Measurements from ENCODE around the gene EDEM1. TPM values are rescaled to one million over a fixed set of nuclear protein-coding genes. Genes with fewer than 3 reads are reported as not detected.
"Not testable (repeated sequence)": the region's sequence is repeated elsewhere in the genome, so short reads cannot be mapped to it uniquely, and the experiment has no call there.

The EDEM1 gene
- total and polyA plus RNA-seq, 5 donors: 3.6 to 16.6 (median 10.2) TPM

DNA sequence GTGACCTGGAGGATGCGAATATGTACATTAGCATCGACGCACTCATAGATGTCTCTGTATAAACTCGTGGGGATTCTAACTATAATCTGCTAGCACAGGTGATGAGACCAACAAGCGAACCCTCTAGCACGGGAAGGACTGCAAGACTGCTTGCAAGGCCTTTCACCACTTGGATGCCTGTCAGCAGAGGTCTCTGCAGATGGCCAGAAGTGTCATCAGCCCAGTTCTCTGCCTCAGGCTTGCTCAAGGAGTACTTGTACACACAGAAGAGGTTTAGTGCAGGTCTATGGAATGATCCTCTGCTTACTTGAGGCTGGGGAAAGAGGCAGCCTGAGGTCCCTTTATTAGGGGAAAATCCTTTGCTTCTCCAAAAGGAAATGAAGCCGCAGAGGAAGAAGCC lies 48.1 kb downstream of the EDEM1 start:
- intact Hi-C loops (cut with DNase I): no loop called here
- no peaks in the 10 kb centered on the region for H3K9me3 ChIP-seq (ENCODE audit: control insufficient read depth, low read length)
- H3K4me1 ChIP-seq (ENCODE audit: control insufficient read depth, insufficient read depth, low read length): no peaks in the 10 kb centered on the region
- H3K27ac ChIP-seq (ENCODE audit: low read length): no peak overlapping the region
- no peak for DNase-seq
- WGBS: 84% methylated on average over 7 of the region's 7 CpGs
- no peak for ATAC-seq
- H3K4me3 ChIP-seq (ENCODE audit: low read length): no peak overlapping the region
- H3K27me3 ChIP-seq (ENCODE audit: control insufficient read depth, insufficient read depth): no peaks in the 10 kb centered on the region

DNA sequence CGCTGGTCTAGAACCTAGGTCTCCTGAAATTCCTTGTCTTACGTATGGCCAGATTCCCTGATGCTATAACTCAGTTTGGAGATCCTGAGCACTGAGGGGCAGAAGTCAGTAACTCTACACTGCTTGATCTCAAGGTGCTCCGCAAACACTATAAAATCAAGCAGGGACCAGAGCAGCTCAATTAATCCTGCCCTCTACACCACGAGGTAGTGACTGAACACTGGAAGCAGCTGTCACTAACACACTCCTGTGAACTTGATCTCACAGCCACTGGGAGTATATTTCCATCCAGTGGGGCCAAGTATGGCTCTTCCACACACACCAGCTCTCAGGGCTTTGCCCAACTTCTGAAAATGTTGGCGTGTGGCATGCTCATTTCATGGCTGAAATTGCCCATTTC lies 51.0 kb downstream of the EDEM1 start:
- H3K4me3 ChIP-seq (ENCODE audit: low read length): no peak overlapping the region
- H3K27me3 ChIP-seq (ENCODE audit: control insufficient read depth, insufficient read depth): no peaks in the 10 kb centered on the region
- intact Hi-C loops (cut with DNase I): no loop called here
- WGBS: 58% methylated on average over 5 of the region's 5 CpGs
- H3K4me1 ChIP-seq (ENCODE audit: control insufficient read depth, insufficient read depth, low read length): no peaks in the 10 kb centered on the region
- no peak for DNase-seq
- ATAC-seq: no peak
- H3K27ac ChIP-seq (ENCODE audit: low read length): no peak overlapping the region
- H3K9me3 ChIP-seq (ENCODE audit: control insufficient read depth, low read length): no peaks in the 10 kb centered on the region

DNA sequence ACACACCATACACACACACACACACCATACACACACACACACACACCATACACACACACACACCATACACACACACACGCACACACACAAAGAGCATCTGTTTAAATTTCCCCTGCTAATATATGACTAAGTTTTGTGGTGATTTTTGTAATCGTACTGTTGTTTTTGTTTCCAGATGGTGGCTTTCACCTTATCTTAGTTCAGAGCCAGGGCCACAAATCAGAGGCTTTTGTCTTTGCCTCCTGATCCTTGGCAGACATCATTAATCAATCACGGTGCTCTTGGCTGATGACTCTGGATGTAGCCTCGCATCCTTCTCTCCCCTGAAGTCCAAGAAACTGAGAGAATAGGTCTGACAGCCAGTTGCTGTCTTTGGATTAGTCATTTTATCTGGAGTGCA lies 52.1 kb downstream of the EDEM1 start:
- Histone ChIP-seq H3K4me1 (ENCODE audit: control insufficient read depth, insufficient read depth, low read length) (no peaks in the 10 kb centered on the region), H3K27me3 (ENCODE audit: control insufficient read depth, insufficient read depth) (no peaks in the 10 kb centered on the region), H3K4me3 (ENCODE audit: low read length) (no peak overlapping the region), H3K9me3 (ENCODE audit: control insufficient read depth, low read length) (no peaks in the 10 kb centered on the region), H3K27ac (ENCODE audit: low read length) (no peak overlapping the region)
- 35% methylated on average over 4 of the region's 4 CpGs for WGBS
- DNase-seq (no peak), ATAC-seq (no peak)
- intact Hi-C loops (cut with DNase I): no loop called here

DNA sequence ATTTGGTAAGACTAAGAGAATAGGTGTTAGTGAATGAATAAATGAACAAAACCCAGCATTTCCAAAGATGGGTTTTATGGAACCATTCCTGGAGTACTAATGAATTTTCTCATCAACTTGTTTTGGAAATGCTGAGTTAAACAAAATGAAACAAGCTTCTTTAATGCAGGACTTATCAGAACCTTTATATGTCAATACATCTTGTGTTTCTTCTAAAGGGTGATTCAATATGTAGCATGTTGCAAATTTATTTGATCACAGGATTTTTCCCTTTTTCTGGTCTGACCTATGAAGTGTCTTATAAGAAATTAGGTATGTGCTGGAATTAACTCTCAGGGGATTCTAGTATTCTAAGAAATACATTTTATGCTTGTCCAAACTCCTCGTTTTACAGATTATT lies 53.2 kb downstream of the EDEM1 start:
- 66% methylated on average over 1 of the region's 1 CpG for WGBS
- Histone ChIP-seq H3K4me3 (ENCODE audit: low read length) (no peak overlapping the region), H3K9me3 (ENCODE audit: control insufficient read depth, low read length) (no peaks in the 10 kb centered on the region), H3K4me1 (ENCODE audit: control insufficient read depth, insufficient read depth, low read length) (no peaks in the 10 kb centered on the region), H3K27ac (ENCODE audit: low read length) (no peak overlapping the region), H3K27me3 (ENCODE audit: control insufficient read depth, insufficient read depth) (no peaks in the 10 kb centered on the region)
- intact Hi-C loops (cut with DNase I): no loop called here
- DNase-seq (no peak), ATAC-seq (no peak)

DNA sequence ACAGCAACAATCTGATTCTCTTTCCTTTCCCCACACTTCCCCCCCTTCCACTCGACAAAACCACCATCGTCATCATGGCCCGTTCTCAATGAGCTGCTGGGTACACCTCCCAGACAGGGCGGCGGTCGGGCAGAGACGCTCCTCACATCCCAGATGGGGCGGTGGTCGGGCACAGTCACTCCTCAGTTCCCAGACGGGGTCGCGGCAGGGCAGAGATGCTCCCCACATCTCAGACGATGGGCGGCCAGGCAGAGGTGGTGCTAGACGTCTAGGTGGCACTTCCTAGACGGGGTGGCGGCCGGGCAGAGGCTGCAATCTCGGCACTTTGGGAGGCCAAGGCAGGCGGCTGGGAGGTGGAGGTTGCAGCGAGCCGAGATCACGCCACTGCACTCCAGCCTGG lies 55.3 kb downstream of the EDEM1 start:
- H3K27me3 ChIP-seq (ENCODE audit: control insufficient read depth, insufficient read depth); H3K9me3 ChIP-seq (ENCODE audit: control insufficient read depth, low read length); ATAC-seq; H3K27ac ChIP-seq (ENCODE audit: low read length); H3K4me1 ChIP-seq (ENCODE audit: control insufficient read depth, insufficient read depth, low read length); intact Hi-C loops (cut with DNase I); DNase-seq; H3K4me3 ChIP-seq (ENCODE audit: low read length): not testable (repeated sequence)
- 84% methylated on average over 20 of the region's 23 CpGs for WGBS

DNA sequence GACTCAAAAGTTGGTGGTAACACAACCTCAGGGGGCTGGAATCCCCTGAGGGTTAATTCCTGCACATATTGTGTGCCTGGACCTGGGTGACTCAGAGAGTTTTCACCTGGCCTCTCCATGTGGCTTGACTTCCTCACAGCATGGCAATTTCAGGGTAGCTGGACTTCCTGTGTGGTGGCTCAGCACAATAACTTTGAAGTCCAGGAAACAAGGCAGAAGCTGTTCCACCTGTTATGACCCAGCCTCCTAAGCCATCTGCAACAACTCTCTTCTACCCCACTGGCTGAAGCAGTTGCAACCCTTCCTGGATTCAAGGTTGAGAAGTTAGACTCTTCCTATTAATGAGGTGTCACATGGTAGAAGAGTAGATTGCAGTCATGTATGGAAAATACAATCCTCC lies 58.4 kb downstream of the EDEM1 start:
- H3K27me3 ChIP-seq (ENCODE audit: control insufficient read depth, insufficient read depth): no peaks in the 10 kb centered on the region
- ATAC-seq (no peak), DNase-seq (no peak)
- H3K4me1 ChIP-seq (ENCODE audit: control insufficient read depth, insufficient read depth, low read length): no peaks in the 10 kb centered on the region
- H3K27ac ChIP-seq (ENCODE audit: low read length): no peak overlapping the region
- no peak overlapping the region for H3K4me3 ChIP-seq (ENCODE audit: low read length)
- no peaks in the 10 kb centered on the region for H3K9me3 ChIP-seq (ENCODE audit: control insufficient read depth, low read length)
- intact Hi-C loops (cut with DNase I): no loop called here

DNA sequence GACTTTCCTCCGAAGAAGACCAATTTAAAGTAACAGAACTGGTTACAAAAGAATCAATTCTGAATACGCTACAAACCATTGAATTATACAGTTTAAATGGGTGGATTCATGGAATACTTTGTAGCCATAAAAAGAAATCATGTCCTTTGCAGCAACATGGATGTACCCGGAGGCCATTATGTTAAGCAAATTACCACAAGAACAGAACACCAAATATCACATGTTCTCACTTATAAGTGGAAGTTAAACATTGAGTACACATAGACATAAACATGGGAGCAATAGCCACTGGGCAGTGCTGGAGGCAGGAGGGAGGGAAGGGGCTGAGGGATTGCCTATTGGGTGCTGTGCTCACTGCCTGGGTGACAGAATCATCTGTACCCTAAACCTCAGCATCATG lies 61.3 kb downstream of the EDEM1 start:
- intact Hi-C loops (cut with DNase I): no loop called here
- WGBS: 86% methylated on average over 3 of the region's 3 CpGs
- no peaks in the 10 kb centered on the region for H3K27me3 ChIP-seq (ENCODE audit: control insufficient read depth, insufficient read depth)
- H3K27ac ChIP-seq (ENCODE audit: low read length): no peak overlapping the region
- ATAC-seq (no peak), DNase-seq (no peak)
- peaks cover 2% of the 10 kb centered on the region for H3K4me1 ChIP-seq (ENCODE audit: control insufficient read depth, insufficient read depth, low read length)
- no peak overlapping the region for H3K4me3 ChIP-seq (ENCODE audit: low read length)
- H3K9me3 ChIP-seq (ENCODE audit: control insufficient read depth, low read length): no peaks in the 10 kb centered on the region

DNA sequence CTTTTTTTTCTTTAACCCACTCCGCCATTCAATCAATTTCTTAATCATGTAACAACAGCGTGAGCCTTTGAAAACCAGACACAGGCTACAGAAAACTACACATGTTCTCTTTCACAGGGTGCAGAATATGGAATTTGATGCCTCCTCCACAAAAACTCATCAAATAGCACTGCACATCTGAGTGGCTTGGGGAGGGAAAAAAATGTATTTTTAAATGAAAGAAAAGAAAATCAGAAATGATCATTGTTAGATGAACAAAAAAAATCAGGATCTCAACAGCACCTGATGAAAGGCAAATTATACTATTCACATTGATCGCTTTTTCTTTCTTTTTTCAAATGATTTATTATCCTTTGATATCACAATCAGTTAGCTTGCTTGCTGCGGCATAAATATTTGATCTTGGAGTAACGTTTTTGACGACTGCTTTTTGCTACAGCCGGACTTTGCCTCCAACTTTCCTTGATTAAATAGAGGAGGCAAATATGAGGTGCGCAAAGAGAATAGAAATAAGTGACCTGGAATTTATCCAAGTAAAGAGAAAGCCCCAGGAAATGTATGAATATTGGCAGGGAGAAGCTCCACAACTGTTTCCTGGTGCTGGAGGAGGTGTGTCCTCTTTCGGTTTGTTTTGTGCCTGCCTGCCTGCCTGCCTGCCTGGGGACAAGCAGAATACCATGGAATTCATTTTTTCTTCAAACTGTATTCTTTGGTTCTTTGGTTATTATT lies 63.1 kb downstream of the EDEM1 start:
- DNase-seq: no peak
- Histone ChIP-seq H3K27me3 (ENCODE audit: control insufficient read depth, insufficient read depth) (no peaks in the 10 kb centered on the region), H3K27ac (ENCODE audit: low read length) (no peak overlapping the region), H3K9me3 (ENCODE audit: control insufficient read depth, low read length) (no peaks in the 10 kb centered on the region), H3K4me1 (ENCODE audit: control insufficient read depth, insufficient read depth, low read length) (peaks cover 2% of the 10 kb centered on the region), H3K4me3 (ENCODE audit: low read length) (peak overlapping the region; percentile 38)
- WGBS: 47% methylated on average over 9 of the region's 9 CpGs
- intact Hi-C loops (cut with DNase I): no loop called here
- no peak for ATAC-seq

DNA sequence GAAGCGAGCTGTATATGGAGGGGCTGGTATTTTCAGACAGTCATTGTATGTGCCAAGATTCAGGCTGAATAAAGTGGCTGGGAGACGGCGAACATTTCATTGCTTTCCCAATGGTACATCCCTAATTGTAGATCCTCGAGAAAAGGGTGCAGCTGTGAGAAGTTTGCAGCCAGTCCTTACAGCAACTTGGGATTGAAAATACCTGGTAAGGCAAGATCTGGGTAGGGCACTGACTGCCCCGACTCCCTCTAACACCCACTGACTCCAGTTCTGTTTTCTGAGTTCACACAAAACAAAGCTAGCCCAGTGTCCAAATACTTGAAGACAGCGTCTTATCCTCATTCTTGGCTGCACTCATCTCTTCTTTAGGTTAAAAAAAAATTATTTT lies 63.7 kb downstream of the EDEM1 start:
- Histone ChIP-seq H3K27me3 (ENCODE audit: control insufficient read depth, insufficient read depth) (no peaks in the 10 kb centered on the region), H3K9me3 (ENCODE audit: control insufficient read depth, low read length) (no peaks in the 10 kb centered on the region), H3K4me1 (ENCODE audit: control insufficient read depth, insufficient read depth, low read length) (peaks cover 2% of the 10 kb centered on the region), H3K4me3 (ENCODE audit: low read length) (peak overlapping the region; percentile 38), H3K27ac (ENCODE audit: low read length) (no peak overlapping the region)
- DNase-seq: no peak
- ATAC-seq: no peak
- 48% methylated on average over 6 of the region's 6 CpGs for WGBS
- intact Hi-C loops (cut with DNase I): no loop called here

DNA sequence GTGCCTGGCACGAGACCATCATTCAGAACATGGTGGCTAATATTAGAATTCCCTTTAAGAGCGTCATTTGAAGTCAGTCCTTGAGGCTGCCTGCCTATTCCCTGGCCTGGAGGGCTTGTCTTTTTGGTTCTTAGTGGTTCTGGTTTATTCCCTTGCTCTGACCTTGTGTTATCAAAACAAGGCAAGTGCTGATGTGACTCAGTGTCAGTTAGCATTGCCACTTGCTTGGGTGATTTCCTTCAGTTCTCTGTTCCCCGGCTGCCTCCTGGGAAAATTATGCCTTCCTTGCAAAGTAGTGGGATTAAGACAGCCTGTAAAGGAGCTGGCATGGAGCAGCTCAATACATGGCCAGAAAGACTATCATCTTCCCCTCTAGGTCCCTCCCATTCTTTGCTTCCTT lies 64.6 kb downstream of the EDEM1 start:
- Histone ChIP-seq H3K9me3 (ENCODE audit: control insufficient read depth, low read length) (no peaks in the 10 kb centered on the region), H3K27me3 (ENCODE audit: control insufficient read depth, insufficient read depth) (no peaks in the 10 kb centered on the region), H3K4me3 (ENCODE audit: low read length) (no peak overlapping the region), H3K4me1 (ENCODE audit: control insufficient read depth, insufficient read depth, low read length) (peaks cover 2% of the 10 kb centered on the region), H3K27ac (ENCODE audit: low read length) (no peak overlapping the region)
- DNase-seq (no peak), ATAC-seq (no peak)
- 80% methylated on average over 3 of the region's 3 CpGs for WGBS
- intact Hi-C loops (cut with DNase I): no loop called here

DNA sequence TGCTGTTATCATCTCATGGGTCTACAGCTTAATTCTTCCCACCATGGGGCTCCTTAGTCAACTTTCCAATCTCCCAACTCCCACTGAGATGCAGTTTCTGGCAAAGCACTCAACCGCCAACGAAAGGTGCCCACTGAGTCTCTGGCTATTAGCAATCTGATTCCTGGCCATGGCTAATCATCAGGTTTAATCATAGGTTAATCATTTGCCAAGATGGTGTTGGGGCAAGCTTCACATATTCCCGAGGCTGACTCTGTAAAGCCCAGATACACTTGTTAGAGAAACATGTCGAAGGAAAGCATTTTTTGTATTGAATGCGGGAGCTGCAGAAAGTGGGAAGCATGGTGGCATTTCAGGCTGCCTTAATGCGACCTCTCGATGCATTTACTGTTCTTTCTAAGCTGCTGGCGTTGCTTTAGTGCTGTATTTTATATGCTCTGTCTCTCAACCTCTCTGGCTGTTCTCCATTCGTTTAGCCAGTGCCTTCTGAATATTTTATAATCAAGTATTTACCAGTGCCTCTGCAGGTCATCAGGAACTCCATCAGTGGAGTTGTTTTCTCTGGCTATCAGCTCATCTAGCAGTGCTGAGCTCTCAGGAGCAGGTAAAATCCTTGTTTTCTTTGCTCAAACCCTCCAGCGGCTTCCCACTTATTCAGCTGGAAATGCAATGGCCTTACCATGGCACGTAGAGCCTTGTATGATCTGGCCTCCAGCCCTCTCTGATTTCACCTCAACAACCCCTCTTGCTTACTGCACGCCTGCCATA lies 67.0 kb downstream of the EDEM1 start:
- WGBS: 81% methylated on average over 12 of the region's 12 CpGs
- intact Hi-C loops (cut with DNase I): no loop called here
- no peaks in the 10 kb centered on the region for H3K9me3 ChIP-seq (ENCODE audit: control insufficient read depth, low read length)
- H3K4me1 ChIP-seq (ENCODE audit: control insufficient read depth, insufficient read depth, low read length): peaks cover 2% of the 10 kb centered on the region
- H3K27ac ChIP-seq (ENCODE audit: low read length): no peak overlapping the region
- H3K27me3 ChIP-seq (ENCODE audit: control insufficient read depth, insufficient read depth): no peaks in the 10 kb centered on the region
- DNase-seq (no peak), ATAC-seq (no peak)
- no peak overlapping the region for H3K4me3 ChIP-seq (ENCODE audit: low read length)
